H1 (cell line): ENCODE data around the gene REPIN1. TPM values are rescaled to one million over a fixed set of nuclear protein-coding genes. Genes with fewer than 3 reads are reported as not detected.

Experiments used
- POU5F1 ChIP-seq: IDR thresholded peaks from 2 replicates; pipeline ENCODE4 v1.6.1; 2011; ENCODE audit warnings: low read depth, mild to moderate bottlenecking, low read length, moderate library complexity
- SAP30 ChIP-seq: fragments of 300-600 bp; sonication (generic); IDR thresholded peaks from 2 replicates; pipeline ENCODE4 v1.7.1; 2012; ENCODE audit warnings: low read length, moderate library complexity, mild to moderate bottlenecking, inconsistent platforms; ENCODE audit not compliant: insufficient read depth, insufficient replicate concordance
- USF2 ChIP-seq: IDR thresholded peaks from 2 replicates; pipeline ENCODE4 v1.6.1; 2011; ENCODE audit warnings: low read length, improper control_type of control experiment
- polyA plus RNA-seq, 7 experiments: library from polyadenylated mRNA; depleted of rRNA in 3 of 7; stranded (reverse) in 5 of 7; unstranded in 2 of 7; fragments of >200 nt in 5 of 7; fragments of 200-250 nt in 2 of 7; gene quantifications; 1 replicate in 5 of 7; 2 replicates in 1 of 7; 4 replicates in 1 of 7; pipeline versions ENCODE4 v1.2.1 to v1.2.3, GENCODE V29; 2011 to 2013; ENCODE audit warnings: missing spikeins in 2 of 7, mixed read lengths in 2 of 7
- total RNA-seq: library from RNA; stranded (reverse); fragmentation: NEBNext Ultra II Directional; extraction: Animal tissue kit (Norgen Biotek cat#: 25700); gene quantifications from 2 replicates; pipeline ENCODE4 v1.2.1, GENCODE V29; 2021

Gene REPIN1
- total and polyA plus RNA-seq, 2 of the 8 experiments (the other 6 are each of a cell fraction or from before 2014, with no cell fraction given) = 98.6 to 125 TPM

DNA sequence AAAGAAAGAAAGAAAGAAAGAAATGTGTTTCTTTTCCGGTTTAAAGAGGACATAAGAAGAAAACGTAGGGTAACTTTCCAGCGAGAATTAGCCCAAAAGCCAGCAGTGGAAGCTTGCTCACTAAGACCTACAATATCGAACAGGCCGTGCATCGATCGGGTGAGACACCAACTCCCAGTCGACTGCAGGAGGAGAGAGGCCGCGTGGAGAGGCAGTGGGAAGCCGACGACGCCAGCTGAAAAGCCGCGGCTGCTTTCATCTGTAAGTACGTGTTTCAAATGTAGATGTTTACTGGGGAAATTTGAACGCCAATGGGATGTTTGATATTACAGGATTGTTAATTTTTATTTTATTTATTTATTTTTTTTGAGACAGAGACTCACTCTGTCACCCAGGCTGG, 53.2 kb downstream of the REPIN1 start (continued):
- TF ChIP-seq USF2 (no peak), POU5F1 (no peak), SAP30 (no peak)
- TF ChIP-seq, all 59 proteins: peak for 0

Other genes with a start within 250 kb of the REPIN1 start
- 0.73 and 1.0 TPM in 2 replicates for gene LRRC61, start 45.5 kb upstream of the REPIN1 start, total RNA-seq
- gene LRRC61, start 45.5 kb upstream of the REPIN1 start, polyA plus RNA-seq (2011; rRNA removed) = 44.8 and 72.4 TPM in 2 replicates
- 0.84 TPM in 1 of 2 replicates, not detected in the other for gene ACTR3C, start 45.3 kb upstream of the REPIN1 start, total RNA-seq
- 0.78 and 1.5 TPM in 2 replicates for gene ACTR3C, start 45.3 kb upstream of the REPIN1 start, polyA plus RNA-seq (2011; rRNA removed)
- gene RARRES2, start 27.2 kb upstream of the REPIN1 start, total RNA-seq = 254 and 264 TPM in 2 replicates
- 441 and 483 TPM in 2 replicates for gene RARRES2, start 27.2 kb upstream of the REPIN1 start, polyA plus RNA-seq (2011; rRNA removed)
- 21.5 and 24.9 TPM in 2 replicates for gene ZNF775, start 10.5 kb downstream of the REPIN1 start, total RNA-seq
- gene ZNF775, start 10.5 kb downstream of the REPIN1 start, polyA plus RNA-seq (2011; rRNA removed) = 13.6 and 22.5 TPM in 2 replicates
- not detected in 2 replicates for gene GIMAP8, start 81.8 kb downstream of the REPIN1 start, total RNA-seq
- gene GIMAP8, start 81.8 kb downstream of the REPIN1 start, polyA plus RNA-seq (2011; rRNA removed) = not detected in 2 replicates
- not detected in 2 replicates for gene GIMAP7, start 146.1 kb downstream of the REPIN1 start, total RNA-seq
- not detected in 2 replicates for gene GIMAP7, start 146.1 kb downstream of the REPIN1 start, polyA plus RNA-seq (2011; rRNA removed)
- gene GIMAP4, start 198.6 kb downstream of the REPIN1 start, total RNA-seq = 0.22 TPM in 1 of 2 replicates, not detected in the other
- gene GIMAP4, start 198.6 kb downstream of the REPIN1 start, polyA plus RNA-seq (2011; rRNA removed) = 0.20 TPM in 1 of 2 replicates, not detected in the other